ENCODE data around the gene NDUFA8. TPM values are rescaled to one million over a fixed set of nuclear protein-coding genes. Genes with fewer than 3 reads are reported as not detected.

Gene NDUFA8
- total and polyA plus RNA-seq, 9 of the 15 experiments (the other 6 are each of a cell fraction or from before 2014, with no cell fraction given) = 105 to 212 (median 133) TPM

DNA sequence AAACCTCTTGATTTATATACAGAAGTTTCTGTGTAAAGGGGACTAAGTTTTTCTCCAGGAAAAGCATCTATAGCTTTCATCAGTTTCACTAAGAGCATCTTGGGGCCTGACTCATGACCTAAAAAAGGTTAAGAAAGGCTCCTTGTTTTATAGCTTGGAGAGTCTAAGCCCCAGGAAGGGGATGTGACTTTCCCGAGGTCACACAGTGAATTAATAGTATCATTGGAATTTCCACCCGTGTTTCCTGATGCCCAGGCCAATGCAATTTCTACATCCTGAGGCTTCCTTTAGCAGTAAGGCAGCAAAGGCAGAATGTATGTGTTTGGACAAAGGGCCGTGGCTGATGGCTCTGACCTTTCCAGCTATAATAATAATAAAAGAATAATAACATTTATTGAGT lies 8.8 kb upstream of the NDUFA8 start (continued):
- TF ChIP-seq YY1 (IDR thresholded peaks at IDR 0.05; ENCODE audit: borderline replicate concordance in 1 of 3, control insufficient read depth in 1 of 3, extremely low read depth in 1 of 3, insufficient read depth in 3 of 3, insufficient read length in 1 of 3, insufficient replicate concordance in 2 of 3, low read depth in 1 of 3, low read length in 2 of 3) (no peak), TAF15 (IDR thresholded peaks at IDR 0.05; ENCODE audit: low read depth, low read length) (no peak), MED1 (CRISPR knock-in tag; IDR thresholded peaks at IDR 0.05; ENCODE audit: borderline replicate concordance) (no peak), CHD4 (IDR thresholded peaks at IDR 0.05; ENCODE audit: insufficient read depth, insufficient replicate concordance, low read depth, low read length, poor library complexity, severe bottlenecking) (no peak), JUN (IDR thresholded peaks at IDR 0.05; ENCODE audit: borderline replicate concordance, low read depth, low read length) (no peak), JUN (CRISPR knock-in tag; IDR thresholded peaks at IDR 0.05; ENCODE audit: borderline replicate concordance) (no peak)
- TF ChIP-seq, protein P1, sequence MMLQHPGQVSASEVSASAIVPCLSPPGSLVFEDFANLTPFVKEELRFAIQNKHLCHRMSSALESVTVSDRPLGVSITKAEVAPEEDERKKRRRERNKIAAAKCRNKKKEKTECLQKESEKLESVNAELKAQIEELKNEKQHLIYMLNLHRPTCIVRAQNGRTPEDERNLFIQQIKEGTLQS (IDR thresholded peaks at IDR 0.05) = no peak
- TF ChIP-seq, protein P1 (CRISPR knock-in tag; conservative IDR thresholded peaks at IDR 0.05) = no peak

DNA sequence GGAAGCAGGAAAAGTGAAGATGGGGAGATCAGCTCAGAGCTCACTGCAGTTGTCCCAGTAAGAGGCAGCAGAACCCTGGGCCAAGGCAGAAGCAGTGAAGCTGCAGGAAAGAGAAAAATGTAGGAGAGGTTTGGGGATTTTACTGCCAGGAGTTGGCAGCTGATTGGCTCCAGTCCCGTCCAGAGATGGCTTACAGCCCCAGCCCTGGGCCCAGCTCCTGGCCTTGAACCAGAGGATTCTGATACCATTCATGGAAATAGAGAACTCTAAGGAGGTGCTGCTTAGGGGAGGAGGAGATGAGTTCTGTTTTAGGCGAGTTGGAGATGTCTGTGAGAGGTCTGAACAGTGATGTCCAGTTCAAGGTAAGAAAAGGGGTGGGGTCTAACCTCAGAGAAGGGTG lies 4.7 kb upstream of the NDUFA8 start:
- no peak for ATAC-seq
- Histone ChIP-seq H3K4me3 (no peak overlapping the region), H3K36me3 (ENCODE audit: control insufficient read depth, insufficient read depth, low read length) (peaks cover 2% of the 10 kb centered on the region; the same call in 1 of the 3 replicates), H3K79me2 (ENCODE audit: control insufficient read depth, insufficient read depth, low read length) (peaks cover 4% of the 10 kb centered on the region), H3K4me1 (replicated peaks in 1 of 2; ENCODE audit: control insufficient read depth in 2 of 2, insufficient read depth in 2 of 2, low read length in 2 of 2) (peaks cover 3 to 6% of the 10 kb centered on the region in 2 experiments; a peak in 3 of 5 replicates), H3K27ac (ENCODE audit: extremely low read depth, low read depth, low read length) (no peak overlapping the region), H3K27me3 (ENCODE audit: control insufficient read depth in 2 of 2, insufficient read depth in 2 of 2, low read length in 2 of 2) (no peaks in the 10 kb centered on the region), H2AFZ (ENCODE audit: low read depth, low read length) (no peak overlapping the region), H3K9me3 (replicated peaks; ENCODE audit: control insufficient read depth, insufficient read depth, low read depth, low read length) (peaks cover 4% of the 10 kb centered on the region; the same call in 1 of the 2 replicates), H4K20me1 (replicated peaks; ENCODE audit: control insufficient read depth, insufficient read depth, low read length) (no peaks in the 10 kb centered on the region), H3K4me2 (ENCODE audit: insufficient read depth, low read length) (no peak overlapping the region), H3K9ac (ENCODE audit: insufficient read depth in 1 of 2, low read depth in 2 of 2, low read length in 2 of 2) (no peak overlapping the region), H3K9me1 (ENCODE audit: control insufficient read depth, insufficient read depth, low read length) (no peaks in the 10 kb centered on the region)
- 0% methylated on average over 2 of the region's 2 CpGs for WGBS (ENCODE audit: insufficient coverage, low coverage, missing lambda C conversion rate)
- in situ Hi-C loops (cut with MboI) = no loop called here
- BruUV-seq (replicated peaks) = no TSS peak
- POLR2A ChIA-PET = interaction anchor here (1.1 kb wide), 1 partner anchor 16 kb away, joined by 3 read pairs; no protein-coding TSS in a partner anchor
- intact Hi-C loops (cut with micrococcal nuclease) = no loop called here
- no peak for FAIRE-seq
- no peak for DNase-seq (ENCODE audit: extremely low read depth in 1 of 4, low spot score in 3 of 4)
- CTCF ChIA-PET (ENCODE audit: low intra/inter-chr PET ratio) = no interaction called here
- no peak for TF ChIP-seq POLR3G (IDR thresholded peaks at IDR 0.05; ENCODE audit: extremely low read depth, insufficient read length, insufficient replicate concordance)
- no peak for TF ChIP-seq JUNB (CRISPR knock-in tag; conservative IDR thresholded peaks at IDR 0.05)
- no peak for TF ChIP-seq EWSR1 (IDR thresholded peaks at IDR 0.05; ENCODE audit: borderline replicate concordance, low read depth, partially characterized antibody)
- TF ChIP-seq TRIM28 (IDR thresholded peaks at IDR 0.05) = no peak
- TF ChIP-seq PRMT5 (CRISPR knock-in tag; IDR thresholded peaks at IDR 0.05) = no peak
- no peak for TF ChIP-seq U2AF2 (optimal IDR thresholded peaks at IDR 0.05; ENCODE audit: low read depth, low read length)
- TF ChIP-seq FOXM1 (IDR thresholded peaks at IDR 0.05; ENCODE audit: low read depth) = no peak
- no peak for TF ChIP-seq FOXM1 (CRISPR knock-in tag; IDR thresholded peaks at IDR 0.05; ENCODE audit: low read depth)
- no peak for TF ChIP-seq CBX5 (IDR thresholded peaks at IDR 0.05; ENCODE audit: borderline replicate concordance, low read depth)
- TF ChIP-seq SREBF1 (IDR thresholded peaks at IDR 0.05; ENCODE audit: borderline replicate concordance, low read depth, low read length) = no peak
- no peak for TF ChIP-seq TFAM (CRISPR knock-in tag; conservative IDR thresholded peaks at IDR 0.05)
- no peak for TF ChIP-seq TGIF2 (CRISPR knock-in tag; IDR thresholded peaks at IDR 0.05)
- no peak for TF ChIP-seq NFIX (CRISPR knock-in tag; IDR thresholded peaks at IDR 0.05; ENCODE audit: low read depth)

Data from K562 (cell line).